Kidney glomerular epithelial cell (primary cell): Measurements from ENCODE around the gene KRT75.
"Not testable (repeated sequence)": the region's sequence is repeated elsewhere in the genome, so short reads cannot be mapped to it uniquely, and the experiment has no call there.

Experiments used
- DNase-seq: peaks from one replicate; lab custom pipeline; 2025; lab: John Stamatoyannopoulos, UW

Gene KRT75

DNA sequence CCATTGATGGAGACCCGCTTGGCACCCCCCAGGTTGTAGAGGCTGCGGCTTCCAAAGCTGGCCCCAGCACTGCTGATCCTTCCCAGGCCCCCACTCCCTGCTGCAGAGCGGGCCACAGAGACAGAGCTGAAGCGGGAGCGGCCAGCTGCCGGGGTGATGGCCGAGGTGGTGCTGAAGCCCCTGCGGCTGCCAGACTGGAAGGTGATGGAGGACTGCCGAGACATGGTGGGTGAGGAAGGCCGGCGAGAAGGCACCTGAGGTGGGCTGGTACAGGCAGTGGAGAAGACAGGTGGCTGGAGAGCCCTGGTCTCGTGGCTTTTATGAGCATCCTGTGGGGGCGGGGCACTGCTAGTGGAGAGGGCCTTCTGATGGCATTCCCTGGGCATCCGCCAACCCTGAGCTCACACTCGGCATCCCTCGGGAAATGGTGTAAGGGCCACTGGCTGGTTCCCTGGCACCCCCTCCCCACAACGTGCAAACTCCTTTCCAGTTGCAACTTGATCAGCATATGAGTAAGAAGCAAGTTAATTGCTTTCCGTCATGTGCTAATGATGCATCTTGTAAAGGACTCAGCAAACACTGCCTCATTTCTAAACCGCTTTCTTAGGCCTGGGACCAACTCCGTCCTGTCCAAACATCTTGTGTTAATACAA, at the start of gene KRT75:
Gene KRT75, minus strand, starts transcription at position 291 of the 653 bp plus-strand sequence. Its CDS starts 67 bp downstream, at position 224.
- DNase-seq = no peak

DNA sequence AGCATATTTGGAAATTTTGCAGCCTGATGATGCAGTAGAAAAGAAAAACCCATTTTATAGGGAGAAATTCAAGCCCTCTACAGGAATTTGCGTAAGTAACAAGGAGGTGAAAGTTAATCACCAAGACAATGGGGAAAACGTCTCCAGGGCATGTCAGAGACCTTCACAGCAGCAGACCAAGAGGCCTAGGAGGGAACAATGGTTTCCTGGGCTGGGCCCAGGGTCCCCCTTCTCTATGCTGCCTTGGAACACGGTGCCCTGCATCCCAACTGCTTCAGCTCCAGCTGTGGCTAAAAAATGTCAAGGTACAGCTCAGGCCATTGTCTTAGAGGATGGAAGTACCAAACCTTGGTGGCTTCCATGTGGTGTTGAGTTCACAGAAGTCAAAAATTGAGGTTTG, 45.9 kb upstream of the KRT75 start:
- DNase-seq = no peak

- no peak for DNase-seq
These were observed 43.5 kb upstream of the KRT75 start for GRCh38 chr12:52477651-52478050.

GRCh38 chr12:52474212-52474611, 40.0 kb upstream of the KRT75 start:
- DNase-seq = no peak

- no peak for DNase-seq
These were observed 39.6 kb upstream of the KRT75 start, which contains the start of gene KRT6C for GRCh38 chr12:52473768-52474167. TSS of gene KRT6C (minus strand) at chr12:52473805. CDS start at chr12:52473737, 68 bp downstream.

- no peak for DNase-seq
These were observed 35.7 kb upstream of the KRT75 start for GRCh38 chr12:52469853-52470252.

- no peak for DNase-seq
These were observed 30.7 kb upstream of the KRT75 start for GRCh38 chr12:52464897-52465296.

DNA sequence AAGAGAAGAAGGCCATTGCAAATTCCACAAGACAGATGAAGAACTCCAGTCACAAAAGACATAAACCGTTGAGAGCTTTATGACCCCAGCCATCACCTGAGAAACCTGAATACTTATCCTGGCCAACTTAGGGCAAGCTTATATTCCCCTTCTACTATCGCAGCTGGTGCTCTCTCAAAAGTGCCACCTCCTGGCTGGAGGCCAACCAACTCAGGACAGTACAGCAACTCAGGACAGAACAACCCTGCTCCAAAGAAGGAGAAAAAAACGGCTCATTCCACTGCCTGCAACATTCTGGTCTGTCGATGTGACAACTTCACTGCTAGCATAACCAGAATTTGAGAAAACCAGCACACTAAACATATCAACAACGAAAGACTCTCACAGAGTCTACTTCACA, 27.5 kb upstream of the KRT75 start:
- no peak for DNase-seq

DNA sequence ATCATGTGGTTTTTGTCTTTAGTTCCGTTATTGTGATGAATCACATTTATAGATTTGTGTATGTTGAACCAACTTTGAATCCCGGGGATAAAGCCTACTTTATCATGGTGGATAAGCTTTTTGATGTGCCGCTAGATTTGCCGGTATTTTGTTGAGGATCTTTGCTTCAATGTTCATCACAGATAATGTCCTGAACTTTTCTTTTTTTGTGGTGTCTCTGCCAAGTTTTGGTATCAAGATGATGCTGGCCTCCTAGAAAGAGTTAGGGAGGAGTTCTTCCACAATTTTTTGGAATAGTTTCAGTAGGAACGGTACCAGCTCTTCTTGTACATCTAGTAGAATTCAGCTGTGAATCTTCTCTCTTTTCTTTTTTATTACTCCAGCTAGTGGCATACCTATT, 24.7 kb upstream of the KRT75 start:
- DNase-seq = no peak

DNA sequence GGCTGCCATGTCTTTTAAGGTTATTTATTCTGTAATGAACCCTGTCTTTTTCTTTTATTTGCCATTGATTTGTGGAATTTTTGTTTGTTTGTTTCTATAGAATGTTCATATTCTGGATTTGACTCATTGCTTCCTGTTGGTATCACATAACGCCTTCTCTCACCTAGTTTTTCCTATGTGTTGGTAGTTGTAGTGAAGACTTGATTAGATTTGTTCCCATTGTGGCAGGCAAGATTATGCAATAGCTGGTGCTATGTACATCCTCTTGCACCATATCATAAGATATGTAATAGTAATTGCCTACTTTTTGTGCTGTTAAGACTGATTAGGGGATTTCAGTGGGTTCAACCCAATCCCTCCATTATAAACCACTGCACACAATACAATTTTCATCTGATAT, 21.6 kb upstream of the KRT75 start:
- DNase-seq = no peak

DNA sequence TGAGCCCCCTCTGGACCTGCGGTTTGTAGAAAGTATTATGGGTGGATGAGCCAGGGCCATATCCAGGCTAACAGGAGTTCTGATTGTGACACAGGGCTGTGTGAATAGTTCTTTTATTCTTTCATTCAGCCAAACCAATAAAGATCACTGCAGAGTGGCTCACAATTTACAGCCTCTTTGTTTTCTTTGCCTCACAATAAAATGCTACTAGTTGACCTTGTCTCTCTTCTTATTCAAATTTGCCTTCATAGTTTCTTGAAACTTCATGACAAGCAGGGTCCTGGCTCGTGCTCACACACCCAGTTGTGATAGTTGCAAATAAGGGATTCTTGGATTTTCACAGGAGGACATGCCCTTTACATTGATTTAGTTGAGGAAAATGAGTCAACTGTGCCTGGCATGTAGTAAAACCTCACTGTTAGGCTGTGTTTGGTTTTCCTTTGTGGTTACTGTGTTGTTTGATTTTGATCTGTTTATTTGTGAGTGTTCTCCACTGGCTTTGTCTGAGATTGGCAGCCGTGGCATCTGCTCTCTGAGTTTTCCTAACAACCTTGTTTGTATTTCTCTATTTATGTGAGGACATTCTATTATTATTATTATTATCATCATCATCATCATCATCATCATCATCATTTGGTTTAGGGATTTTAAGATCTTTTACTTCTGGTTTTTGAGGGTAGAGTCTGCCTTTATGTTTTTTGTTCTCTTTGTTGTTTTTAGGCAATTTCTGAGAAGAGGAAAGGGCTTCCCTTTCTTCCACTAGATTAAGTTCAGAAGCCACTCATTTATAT, 20.4 kb upstream of the KRT75 start:
- DNase-seq = no peak

GRCh38 chr12:52452101-52452500, 17.9 kb upstream of the KRT75 start, which contains the start of gene KRT6B:
TSS of gene KRT6B (minus strand) at chr12:52452146. CDS start at chr12:52452078, 68 bp downstream.
- DNase-seq = no peak

DNA sequence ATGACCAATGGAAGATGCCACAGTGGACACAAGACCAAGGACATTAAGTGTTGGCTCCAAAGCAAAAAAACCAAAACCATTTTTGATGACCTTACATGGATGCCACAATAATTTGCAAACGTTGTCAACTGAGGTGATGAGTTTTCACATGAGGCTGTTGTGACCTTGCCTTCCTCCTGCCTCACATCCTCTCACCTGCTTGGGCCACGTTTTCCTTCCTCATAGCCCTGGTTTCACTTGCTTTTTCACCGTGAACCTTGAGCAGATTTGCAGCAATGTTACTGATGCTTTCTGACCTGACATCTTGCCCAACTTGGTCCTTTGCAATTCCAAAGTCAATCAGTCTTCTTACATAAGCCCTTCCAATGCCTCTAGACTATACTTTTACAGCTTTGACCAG, 14.1 kb upstream of the KRT75 start:
- DNase-seq = no peak

GRCh38 chr12:52447196-52447595, 13.0 kb upstream of the KRT75 start:
- not testable (repeated sequence) for DNase-seq

GRCh38 chr12:52446367-52447045, 12.3 kb upstream of the KRT75 start:
- no peak for DNase-seq

- DNase-seq = no peak
These were observed 11.7 kb upstream of the KRT75 start for GRCh38 chr12:52445876-52446275.

DNA sequence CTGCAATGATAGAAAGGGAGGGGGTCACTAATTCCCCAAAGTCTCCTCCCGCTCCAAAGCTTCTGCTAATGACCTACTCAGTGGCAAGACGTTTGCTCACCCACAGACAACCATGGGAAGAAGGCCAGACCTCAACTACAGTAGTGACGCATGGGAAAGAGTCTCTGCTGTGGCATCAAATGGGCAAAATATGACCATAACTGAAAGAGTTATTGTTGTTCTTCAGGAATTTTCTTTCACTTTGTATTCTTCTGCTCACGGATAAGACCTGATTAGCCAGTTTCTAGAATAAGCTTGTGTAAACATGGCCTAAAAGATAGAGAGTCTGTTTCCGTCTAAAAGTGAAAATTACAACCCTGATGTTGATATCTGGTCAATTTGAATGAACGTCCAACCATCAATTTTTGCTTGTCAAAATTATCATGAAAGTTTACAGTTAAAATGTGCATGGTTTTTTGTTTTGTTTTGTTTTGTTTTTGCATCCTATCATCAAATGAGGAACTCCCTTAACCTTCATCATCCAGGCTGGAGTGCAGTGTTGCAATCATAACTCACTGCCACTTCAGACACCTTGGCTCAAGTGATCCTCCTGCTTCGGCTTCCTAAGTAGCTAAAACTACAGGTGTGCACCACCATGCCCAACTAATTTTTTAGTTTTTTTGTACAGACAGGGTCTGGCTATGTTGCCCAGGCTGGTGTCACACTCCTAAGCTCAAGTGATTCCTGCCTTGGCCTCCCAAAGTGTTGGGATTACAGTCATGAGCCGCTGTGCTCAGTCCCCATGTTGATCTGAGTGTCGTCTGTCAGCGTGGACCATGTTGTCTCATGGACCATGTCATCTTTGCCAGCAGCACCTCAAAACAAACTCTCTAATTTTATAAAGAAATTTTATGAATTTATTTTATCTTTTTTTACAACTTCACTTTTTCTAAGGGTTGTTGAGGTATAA, 10.8 kb upstream of the KRT75 start:
- no peak for DNase-seq

DNA sequence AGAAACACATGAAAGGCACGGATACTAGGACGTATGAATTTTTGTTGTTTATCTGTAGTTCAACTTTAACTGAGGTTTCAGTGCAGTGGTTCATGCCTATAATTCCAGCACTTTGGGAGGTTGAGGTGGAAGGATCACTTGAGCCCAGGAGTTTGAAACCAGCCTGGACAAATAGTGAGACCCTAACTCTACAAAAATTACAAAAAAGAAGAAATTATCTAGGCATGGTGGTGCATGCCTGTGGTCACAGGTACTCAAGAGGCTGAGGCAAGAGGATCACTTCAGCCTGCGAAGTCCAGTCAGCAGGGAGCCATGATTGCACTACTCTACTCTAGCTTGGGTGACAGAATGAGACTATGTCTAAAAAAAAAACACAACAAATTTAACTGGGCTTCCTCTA, 9.8 kb upstream of the KRT75 start:
- no peak for DNase-seq

DNA sequence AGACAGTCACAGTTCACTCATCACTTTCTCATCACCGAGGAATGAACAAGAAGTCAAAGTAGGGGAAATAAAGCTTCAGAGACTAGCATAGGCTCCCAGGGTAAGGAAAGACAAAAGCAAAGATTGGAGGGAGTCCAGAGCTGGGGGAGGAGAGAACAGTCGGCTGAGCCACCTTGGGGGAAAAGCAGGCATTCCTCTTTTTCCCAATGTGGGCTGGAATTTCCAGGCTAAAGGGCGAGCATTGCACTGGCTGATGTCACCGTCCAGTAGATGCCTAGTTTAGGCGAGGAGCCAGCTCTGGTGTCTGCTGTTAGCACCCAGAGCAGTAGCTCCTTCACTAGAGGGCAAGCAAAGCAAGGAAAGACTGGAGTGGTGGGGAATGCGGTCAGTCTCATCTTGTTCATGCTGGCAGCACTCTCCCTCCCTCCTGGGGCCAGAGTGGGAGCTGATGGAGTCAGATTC, 8.5 kb upstream of the KRT75 start:
- peak; percentile 96 for DNase-seq

GRCh38 chr12:52441320-52441911, 7.2 kb upstream of the KRT75 start:
- DNase-seq = no peak

- peak; percentile 60 for DNase-seq
These were observed 6.7 kb upstream of the KRT75 start for GRCh38 chr12:52440821-52441319.
